ENCODE data around the gene DGKG. TPM values are rescaled to one million over a fixed set of nuclear protein-coding genes. Genes with fewer than 3 reads are reported as not detected.

Gene DGKG
- total and polyA plus RNA-seq, 4 donors, result 2.1 to 13.7 (median 8.0) TPM

DNA sequence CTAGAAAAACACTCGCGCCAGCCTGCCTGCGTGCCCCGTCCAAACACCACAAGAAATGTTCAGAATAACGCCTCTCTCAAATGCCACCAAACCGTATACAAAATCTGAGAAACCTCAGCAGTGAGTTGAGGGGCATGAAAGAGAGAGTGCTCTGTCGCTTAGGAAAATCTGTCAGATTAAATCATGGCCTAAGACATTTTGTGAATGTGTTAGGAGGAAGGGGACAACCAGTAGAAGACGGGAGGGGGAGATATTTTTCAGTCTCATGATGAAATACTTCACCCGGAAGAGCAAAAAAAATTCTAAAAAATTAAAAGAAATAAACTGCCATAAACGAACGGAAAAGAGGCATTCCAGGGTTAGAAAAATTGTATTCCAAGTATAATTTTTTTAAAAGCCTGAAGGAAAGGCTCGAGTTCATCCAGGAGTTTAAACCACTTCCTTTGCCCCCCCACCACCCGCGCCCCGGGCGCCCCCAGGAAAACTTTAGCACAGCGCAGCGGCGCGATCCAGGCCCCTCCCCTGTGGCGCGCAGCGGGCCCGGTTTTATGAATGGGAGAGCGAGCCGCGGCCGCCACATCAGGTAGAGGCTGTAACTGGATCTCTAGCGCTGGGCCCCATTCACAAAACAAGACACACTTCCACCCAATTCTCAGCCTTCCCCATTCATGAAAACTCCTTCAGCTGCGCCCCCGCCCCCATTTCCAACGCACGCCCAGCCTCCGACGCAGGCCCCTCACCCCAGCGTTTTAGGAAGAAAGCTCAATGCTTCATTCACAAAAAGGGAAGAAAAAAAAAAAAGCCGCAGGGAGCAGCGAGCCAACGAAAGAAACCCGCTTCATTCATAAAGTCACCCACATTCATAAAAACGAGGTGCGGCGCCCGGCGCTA, 254.6 kb downstream of the DGKG start:
- TF ChIP-seq, protein P1, sequence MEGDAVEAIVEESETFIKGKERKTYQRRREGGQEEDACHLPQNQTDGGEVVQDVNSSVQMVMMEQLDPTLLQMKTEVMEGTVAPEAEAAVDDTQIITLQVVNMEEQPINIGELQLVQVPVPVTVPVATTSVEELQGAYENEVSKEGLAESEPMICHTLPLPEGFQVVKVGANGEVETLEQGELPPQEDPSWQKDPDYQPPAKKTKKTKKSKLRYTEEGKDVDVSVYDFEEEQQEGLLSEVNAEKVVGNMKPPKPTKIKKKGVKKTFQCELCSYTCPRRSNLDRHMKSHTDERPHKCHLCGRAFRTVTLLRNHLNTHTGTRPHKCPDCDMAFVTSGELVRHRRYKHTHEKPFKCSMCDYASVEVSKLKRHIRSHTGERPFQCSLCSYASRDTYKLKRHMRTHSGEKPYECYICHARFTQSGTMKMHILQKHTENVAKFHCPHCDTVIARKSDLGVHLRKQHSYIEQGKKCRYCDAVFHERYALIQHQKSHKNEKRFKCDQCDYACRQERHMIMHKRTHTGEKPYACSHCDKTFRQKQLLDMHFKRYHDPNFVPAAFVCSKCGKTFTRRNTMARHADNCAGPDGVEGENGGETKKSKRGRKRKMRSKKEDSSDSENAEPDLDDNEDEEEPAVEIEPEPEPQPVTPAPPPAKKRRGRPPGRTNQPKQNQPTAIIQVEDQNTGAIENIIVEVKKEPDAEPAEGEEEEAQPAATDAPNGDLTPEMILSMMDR (IDR thresholded peaks at IDR 0.05; ENCODE audit: control extremely low read depth, extremely low read depth), result no peak
- Histone ChIP-seq H3K9me3 (ENCODE audit: control insufficient read depth in 4 of 4, insufficient read depth in 3 of 4, low read length in 3 of 4) (no peaks in the 10 kb centered on the region), H3K36me3 (ENCODE audit: control insufficient read depth in 4 of 4, insufficient read depth in 4 of 4, low read length in 4 of 4) (peaks cover 0 to 3% (median 0%) of the 10 kb centered on the region in 4 donors), H3K27ac (ENCODE audit: low read depth in 1 of 2, low read length in 1 of 2) (peak overlapping the region in 1 of 2 donors; percentile 24), H3K9ac (ENCODE audit: insufficient read depth in 1 of 2, low read length in 2 of 2) (peak overlapping the region; percentile 65 to 81), H3K4me1 (ENCODE audit: control insufficient read depth in 5 of 5, insufficient read depth in 5 of 5, low read length in 5 of 5) (peaks cover 0 to 57% (median 14%) of the 10 kb centered on the region in 5 donors), H3K27me3 (ENCODE audit: control insufficient read depth in 3 of 3, insufficient read depth in 3 of 3, low read length in 2 of 3) (no peaks in the 10 kb centered on the region), H3K4me3 (peak overlapping the region; percentile 85)
- ATAC-seq (ENCODE audit: insufficient read depth, low FRiP score), result no peak
- 1 to 3% methylated on average over 45 of the region's 45 CpGs for WGBS, 2 donors
- peak; percentile 80 to 89 (median 88) for DNase-seq

DNA sequence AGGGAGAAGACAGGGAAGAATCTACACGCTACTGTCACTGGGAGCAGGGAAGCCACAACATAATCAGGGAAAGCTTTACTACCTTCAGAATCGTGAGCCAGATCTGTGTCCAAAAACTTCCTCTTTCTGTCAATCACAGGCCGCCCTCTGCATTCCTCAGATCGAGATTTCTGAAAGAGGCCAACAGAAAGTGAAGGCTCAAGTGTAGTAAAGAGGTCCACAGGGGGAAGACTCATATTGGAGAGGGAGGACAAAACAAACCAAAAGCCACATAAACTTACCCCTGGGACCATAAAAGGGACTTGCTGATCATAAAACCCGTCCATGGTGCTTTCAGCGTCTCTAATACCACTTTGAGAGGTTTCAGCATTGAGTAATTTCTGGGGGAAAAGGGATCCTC, 256.5 kb downstream of the DGKG start:
- peaks cover 0 to 67% (median 9%) of the 10 kb centered on the region in 5 donors for H3K4me1 ChIP-seq (ENCODE audit: control insufficient read depth in 5 of 5, insufficient read depth in 5 of 5, low read length in 5 of 5)
- TF ChIP-seq, protein P1 (IDR thresholded peaks at IDR 0.05; ENCODE audit: control extremely low read depth, extremely low read depth), result no peak
- 47 to 49% methylated on average over 6 of the region's 6 CpGs for WGBS, 2 donors
- peaks cover 0 to 3% (median 0%) of the 10 kb centered on the region in 4 donors for H3K36me3 ChIP-seq (ENCODE audit: control insufficient read depth in 4 of 4, insufficient read depth in 4 of 4, low read length in 4 of 4)
- no peak for ATAC-seq (ENCODE audit: insufficient read depth, low FRiP score)
- no peak overlapping the region for H3K4me3 ChIP-seq
- peak overlapping the region in 1 of 2 donors; percentile 11 for H3K9ac ChIP-seq (ENCODE audit: insufficient read depth in 1 of 2, low read length in 2 of 2)
- no peak for DNase-seq
- no peak overlapping the region for H3K27ac ChIP-seq (ENCODE audit: low read depth in 1 of 2, low read length in 1 of 2)
- no peaks in the 10 kb centered on the region for H3K9me3 ChIP-seq (ENCODE audit: control insufficient read depth in 4 of 4, insufficient read depth in 3 of 4, low read length in 3 of 4)
- no peaks in the 10 kb centered on the region for H3K27me3 ChIP-seq (ENCODE audit: control insufficient read depth in 3 of 3, insufficient read depth in 3 of 3, low read length in 2 of 3)

DNA sequence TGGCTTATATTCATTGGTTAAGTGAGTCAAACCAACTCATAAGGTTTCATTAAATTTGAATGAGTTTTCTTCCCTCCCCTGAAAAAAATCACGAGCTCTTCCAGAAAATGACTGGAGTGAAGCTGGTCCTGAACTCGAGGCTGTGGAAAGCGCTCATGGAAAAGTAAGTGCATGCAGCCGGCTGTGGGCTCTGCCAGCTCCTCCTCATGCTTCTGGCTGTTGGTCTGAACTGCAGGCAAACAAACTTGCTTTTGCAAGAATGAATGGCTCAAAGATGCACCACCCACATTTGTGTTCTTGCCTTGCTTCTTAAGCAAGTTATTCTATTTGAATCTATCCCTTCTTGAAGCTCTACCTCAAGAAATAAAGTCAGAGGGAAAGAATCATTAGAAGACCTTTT, 259.3 kb downstream of the DGKG start:
- Histone ChIP-seq H3K27me3 (ENCODE audit: control insufficient read depth in 3 of 3, insufficient read depth in 3 of 3, low read length in 2 of 3) (no peaks in the 10 kb centered on the region), H3K9ac (ENCODE audit: insufficient read depth in 1 of 2, low read length in 2 of 2) (no peak overlapping the region), H3K9me3 (ENCODE audit: control insufficient read depth in 4 of 4, insufficient read depth in 3 of 4, low read length in 3 of 4) (no peaks in the 10 kb centered on the region), H3K4me3 (no peak overlapping the region), H3K27ac (ENCODE audit: low read depth in 1 of 2, low read length in 1 of 2) (no peak overlapping the region), H3K36me3 (ENCODE audit: control insufficient read depth in 4 of 4, insufficient read depth in 4 of 4, low read length in 4 of 4) (peaks cover 0 to 3% (median 1%) of the 10 kb centered on the region in 4 donors), H3K4me1 (ENCODE audit: control insufficient read depth in 5 of 5, insufficient read depth in 5 of 5, low read length in 5 of 5) (peaks cover 0 to 85% (median 30%) of the 10 kb centered on the region in 5 donors)
- TF ChIP-seq, protein P1 (IDR thresholded peaks at IDR 0.05; ENCODE audit: control extremely low read depth, extremely low read depth), result no peak
- ATAC-seq (ENCODE audit: insufficient read depth, low FRiP score) (no peak), DNase-seq (peak; percentile 61 to 84 (median 77))
- WGBS, 2 donors, result 75 to 89% methylated on average over 4 of the region's 4 CpGs
